ENCODE measurements around the gene PTPRD. TPM values are rescaled to one million over a fixed set of nuclear protein-coding genes. Genes with fewer than 3 reads are reported as not detected.

The PTPRD gene
- total RNA-seq, 1 experiment from 2014 or later: 70.1 TPM

- TF ChIP-seq, protein P1, sequence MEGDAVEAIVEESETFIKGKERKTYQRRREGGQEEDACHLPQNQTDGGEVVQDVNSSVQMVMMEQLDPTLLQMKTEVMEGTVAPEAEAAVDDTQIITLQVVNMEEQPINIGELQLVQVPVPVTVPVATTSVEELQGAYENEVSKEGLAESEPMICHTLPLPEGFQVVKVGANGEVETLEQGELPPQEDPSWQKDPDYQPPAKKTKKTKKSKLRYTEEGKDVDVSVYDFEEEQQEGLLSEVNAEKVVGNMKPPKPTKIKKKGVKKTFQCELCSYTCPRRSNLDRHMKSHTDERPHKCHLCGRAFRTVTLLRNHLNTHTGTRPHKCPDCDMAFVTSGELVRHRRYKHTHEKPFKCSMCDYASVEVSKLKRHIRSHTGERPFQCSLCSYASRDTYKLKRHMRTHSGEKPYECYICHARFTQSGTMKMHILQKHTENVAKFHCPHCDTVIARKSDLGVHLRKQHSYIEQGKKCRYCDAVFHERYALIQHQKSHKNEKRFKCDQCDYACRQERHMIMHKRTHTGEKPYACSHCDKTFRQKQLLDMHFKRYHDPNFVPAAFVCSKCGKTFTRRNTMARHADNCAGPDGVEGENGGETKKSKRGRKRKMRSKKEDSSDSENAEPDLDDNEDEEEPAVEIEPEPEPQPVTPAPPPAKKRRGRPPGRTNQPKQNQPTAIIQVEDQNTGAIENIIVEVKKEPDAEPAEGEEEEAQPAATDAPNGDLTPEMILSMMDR (IDR thresholded peaks at IDR 0.05; ENCODE audit: insufficient read depth in 1 of 2, low read depth in 1 of 2, low read length in 1 of 2, severe bottlenecking in 1 of 2, unreplicated experiment in 1 of 2): no peak
- Histone ChIP-seq H3K4me3 (ENCODE audit: low read depth, low read length) (no peak overlapping the region), H3K9me3 (no peaks in the 10 kb centered on the region), H3K4me1 (no peaks in the 10 kb centered on the region), H3K27me3 (replicated peaks; ENCODE audit: control insufficient read depth, insufficient read depth, low read length) (no peaks in the 10 kb centered on the region), H3K36me3 (ENCODE audit: control insufficient read depth, insufficient read depth, low read length) (no peaks in the 10 kb centered on the region)
- POLR2A ChIA-PET: no interaction called here
- intact Hi-C loops (cut with micrococcal nuclease; ENCODE audit: unreplicated experiment): no loop called here
- Mint-ChIP-seq H3K27me3 (ENCODE audit: insufficient read depth, unreplicated experiment) (no peaks in the 10 kb centered on the region), H3K27ac (ENCODE audit: unreplicated experiment) (no peak overlapping the region), H3K4me1 (ENCODE audit: low read depth, unreplicated experiment) (no peaks in the 10 kb centered on the region), H3K4me3 (ENCODE audit: unreplicated experiment) (no peak overlapping the region), H3K9me3 (ENCODE audit: unreplicated experiment) (no peaks in the 10 kb centered on the region), H3K36me3 (ENCODE audit: insufficient read depth, unreplicated experiment) (no peaks in the 10 kb centered on the region)
- DNase-seq: no peak
- CTCF ChIA-PET: no interaction called here
- BruUV-seq (replicated peaks): no TSS peak
Measured at GRCh38 chr9:9124616-9125015, 1488.2 kb downstream of the PTPRD start.

DNA sequence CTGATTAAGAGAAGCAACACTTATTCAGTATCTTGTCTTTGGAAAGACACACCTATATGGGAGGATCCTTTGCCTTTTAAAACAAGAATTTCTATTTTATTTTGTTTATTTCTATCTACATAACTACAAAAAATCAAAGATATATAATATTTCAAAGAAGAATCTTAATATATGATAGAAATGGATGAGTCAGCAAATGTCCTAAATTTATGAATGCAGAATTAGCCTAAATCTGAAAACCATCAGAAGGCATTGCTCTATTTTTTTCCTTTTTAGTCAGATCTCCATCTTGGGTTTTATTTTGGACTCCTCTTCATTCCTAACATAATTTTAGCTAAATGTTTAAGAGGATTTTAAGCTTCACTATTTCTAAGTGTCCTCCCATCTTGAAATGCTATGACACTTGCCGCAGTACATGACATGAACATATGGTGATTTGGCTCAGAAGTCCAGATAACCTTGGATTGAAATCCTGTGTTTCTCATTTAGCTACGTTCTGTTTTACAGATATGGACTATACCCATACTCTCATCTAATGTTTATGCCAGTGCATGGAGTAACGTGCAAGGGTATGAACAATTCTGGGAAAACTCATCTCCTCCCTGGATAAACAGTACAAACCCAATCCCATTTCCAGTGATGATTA lies 1490.4 kb downstream of the PTPRD start:
- ChIA-PET CTCF (no interaction called here), POLR2A (no interaction called here)
- no peaks in the 10 kb centered on the region for H3K36me3 Mint-ChIP-seq (ENCODE audit: insufficient read depth, unreplicated experiment)
- no TSS peak for BruUV-seq (replicated peaks)
- Histone ChIP-seq H3K4me3 (ENCODE audit: low read depth, low read length) (no peak overlapping the region), H3K27me3 (replicated peaks; ENCODE audit: control insufficient read depth, insufficient read depth, low read length) (no peaks in the 10 kb centered on the region), H3K36me3 (ENCODE audit: control insufficient read depth, insufficient read depth, low read length) (no peaks in the 10 kb centered on the region), H3K9me3 (no peaks in the 10 kb centered on the region), H3K4me1 (no peaks in the 10 kb centered on the region)
- TF ChIP-seq, protein P1 (IDR thresholded peaks at IDR 0.05; ENCODE audit: insufficient read depth in 1 of 2, low read depth in 1 of 2, low read length in 1 of 2, severe bottlenecking in 1 of 2, unreplicated experiment in 1 of 2): no peak
- no peak for DNase-seq
- intact Hi-C loops (cut with micrococcal nuclease; ENCODE audit: unreplicated experiment): no loop called here
- H3K27ac Mint-ChIP-seq (ENCODE audit: unreplicated experiment): no peak overlapping the region
- no peaks in the 10 kb centered on the region for H3K27me3 Mint-ChIP-seq (ENCODE audit: insufficient read depth, unreplicated experiment)
- no peak overlapping the region for H3K4me3 Mint-ChIP-seq (ENCODE audit: unreplicated experiment)
- no peaks in the 10 kb centered on the region for H3K4me1 Mint-ChIP-seq (ENCODE audit: low read depth, unreplicated experiment)
- no peaks in the 10 kb centered on the region for H3K9me3 Mint-ChIP-seq (ENCODE audit: unreplicated experiment)

DNA sequence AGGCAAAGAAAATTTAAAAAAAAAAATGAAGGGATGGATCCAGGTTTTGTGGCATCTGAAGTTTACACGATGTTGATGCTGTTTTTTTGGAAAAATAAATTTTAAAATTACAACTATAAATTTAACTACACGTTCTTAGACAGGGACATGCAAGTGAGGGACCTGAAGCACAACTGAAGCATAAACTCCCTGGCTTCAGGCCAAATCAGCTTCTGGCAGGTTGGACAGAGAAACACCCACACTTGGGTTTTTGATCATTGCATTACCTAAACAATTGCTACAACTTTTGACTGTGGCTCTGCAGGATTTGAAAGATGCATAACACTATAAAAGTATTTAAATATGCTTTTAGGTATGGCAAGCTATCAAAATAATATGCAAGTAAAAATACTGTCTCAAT lies 1494.9 kb downstream of the PTPRD start:
- Histone ChIP-seq H3K9me3 (no peaks in the 10 kb centered on the region), H3K4me1 (no peaks in the 10 kb centered on the region), H3K4me3 (ENCODE audit: low read depth, low read length) (no peak overlapping the region), H3K36me3 (ENCODE audit: control insufficient read depth, insufficient read depth, low read length) (no peaks in the 10 kb centered on the region), H3K27me3 (replicated peaks; ENCODE audit: control insufficient read depth, insufficient read depth, low read length) (no peaks in the 10 kb centered on the region)
- no peaks in the 10 kb centered on the region for H3K27me3 Mint-ChIP-seq (ENCODE audit: insufficient read depth, unreplicated experiment)
- POLR2A ChIA-PET: no interaction called here
- BruUV-seq (replicated peaks): no TSS peak
- H3K4me1 Mint-ChIP-seq (ENCODE audit: low read depth, unreplicated experiment): no peaks in the 10 kb centered on the region
- CTCF ChIA-PET: no interaction called here
- no peaks in the 10 kb centered on the region for H3K9me3 Mint-ChIP-seq (ENCODE audit: unreplicated experiment)
- intact Hi-C loops (cut with micrococcal nuclease; ENCODE audit: unreplicated experiment): no loop called here
- no peak overlapping the region for H3K4me3 Mint-ChIP-seq (ENCODE audit: unreplicated experiment)
- no peak for DNase-seq
- H3K27ac Mint-ChIP-seq (ENCODE audit: unreplicated experiment): no peak overlapping the region
- H3K36me3 Mint-ChIP-seq (ENCODE audit: insufficient read depth, unreplicated experiment): no peaks in the 10 kb centered on the region
- TF ChIP-seq, protein P1 (IDR thresholded peaks at IDR 0.05; ENCODE audit: insufficient read depth in 1 of 2, low read depth in 1 of 2, low read length in 1 of 2, severe bottlenecking in 1 of 2, unreplicated experiment in 1 of 2): no peak
